Activated CD4-positive, CD25-positive, alpha-beta regulatory T cell treated with anti-CD3 and anti-CD28 coated beads, Interleukin-2, amount 50 U/mL, for 24 hours (primary cell): Measurements from ENCODE around the gene KIF11.
"Not testable (repeated sequence)": the region's sequence is repeated elsewhere in the genome, so short reads cannot be mapped to it uniquely, and the experiment has no call there.

Experiments used
- ATAC-seq, 2 donors: fragments of 150-1000 bp; cut with Tn5 transposase; one replicate each; pipeline ENCODE4 v1.10.0; 2021; ENCODE audit warnings: mild to moderate bottlenecking in 1 of 2, moderate library complexity in 1 of 2

Gene KIF11

GRCh38 chr10:92592761-92593618, at the start of gene KIF11:
Gene KIF11 (plus strand): TSS chr10:92593130. CDS start chr10:92593376, 246 bp downstream.
- peak; percentile 89 to 90 for ATAC-seq

- ATAC-seq = no peak
Observed at GRCh38 chr10:92544296-92544695, 48.6 kb upstream of the KIF11 start.

GRCh38 chr10:92545556-92545955, 47.4 kb upstream of the KIF11 start:
- no peak for ATAC-seq

- ATAC-seq = no peak
Observed at GRCh38 chr10:92547676-92548075, 45.3 kb upstream of the KIF11 start.

- ATAC-seq = no peak
Observed at GRCh38 chr10:92550924-92551323, 42.0 kb upstream of the KIF11 start.

GRCh38 chr10:92552310-92552709, 40.6 kb upstream of the KIF11 start:
- no peak for ATAC-seq

GRCh38 chr10:92553959-92554358, 39.0 kb upstream of the KIF11 start:
- no peak for ATAC-seq

- no peak for ATAC-seq
Observed at GRCh38 chr10:92559046-92559445, 33.9 kb upstream of the KIF11 start.

GRCh38 chr10:92562424-92562823, 30.5 kb upstream of the KIF11 start:
- no peak for ATAC-seq

- peak; percentile 57 to 76 for ATAC-seq
Observed at GRCh38 chr10:92567952-92568600, 24.9 kb upstream of the KIF11 start.

GRCh38 chr10:92569071-92569470, 23.9 kb upstream of the KIF11 start:
- no peak for ATAC-seq

GRCh38 chr10:92569663-92570062, 23.3 kb upstream of the KIF11 start:
- ATAC-seq = not testable (repeated sequence)

- ATAC-seq = no peak
Observed at GRCh38 chr10:92571649-92572048, 21.3 kb upstream of the KIF11 start.

- no peak for ATAC-seq
Observed at GRCh38 chr10:92572362-92573090, 20.4 kb upstream of the KIF11 start.

- peak; percentile 21 to 27 for ATAC-seq
Observed at GRCh38 chr10:92573091-92573797, 19.7 kb upstream of the KIF11 start.

GRCh38 chr10:92573798-92574547, 19.0 kb upstream of the KIF11 start, which contains the start of gene IDE:
Gene IDE (minus strand): TSS chr10:92574093. CDS start chr10:92574019, 74 bp downstream.
- ATAC-seq = peak; percentile 78 to 80

- peak; percentile 12 to 17 for ATAC-seq
Observed at GRCh38 chr10:92574548-92575261, 18.2 kb upstream of the KIF11 start.

- no peak for ATAC-seq
Observed at GRCh38 chr10:92575961-92576360, 17.0 kb upstream of the KIF11 start.

GRCh38 chr10:92582347-92582746, 10.6 kb upstream of the KIF11 start:
- ATAC-seq = not testable (repeated sequence)

- ATAC-seq = peak; percentile 0 to 1
Observed at GRCh38 chr10:92590623-92591549, 2.0 kb upstream of the KIF11 start.
